Jurkat, Clone E6-1 (cell line): ENCODE measurements around the gene PACS2.
"Not testable (repeated sequence)": the region's sequence is repeated elsewhere in the genome, so short reads cannot be mapped to it uniquely, and the experiment has no call there.

Experiments
- DNase-seq: peaks from one replicate; pipeline ENCODE4 v3.0.0-alpha.2; 2011; ENCODE audit warnings: low read depth, low spot score
- H3K4me3 ChIP-seq: 2 replicates; pipeline ENCODE4 v1.5.1; 2011; ENCODE audit warnings: mild to moderate bottlenecking, low read length, control low read depth, moderate library complexity

The PACS2 gene

DNA sequence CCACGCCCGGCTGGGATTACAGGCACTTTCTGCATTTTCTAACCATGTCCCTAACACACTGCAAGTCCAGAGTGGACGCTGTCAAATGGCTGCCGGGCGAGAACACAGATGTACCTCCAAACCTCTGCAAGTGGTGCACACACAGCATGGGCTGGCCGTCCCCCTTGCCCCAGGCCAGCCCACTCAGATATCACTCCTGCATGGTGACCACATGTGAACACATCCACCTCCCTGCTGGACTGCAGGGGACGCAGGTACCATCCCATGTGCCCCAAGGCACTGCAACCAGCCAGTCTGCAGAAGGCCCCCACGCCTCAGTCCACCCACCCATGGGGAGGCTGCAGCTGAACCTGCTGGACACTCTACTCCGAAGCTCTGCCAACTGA is 27.8 kb upstream of the PACS2 start:
- no peak for DNase-seq
- H3K4me3 ChIP-seq, result no peak overlapping the region

DNA sequence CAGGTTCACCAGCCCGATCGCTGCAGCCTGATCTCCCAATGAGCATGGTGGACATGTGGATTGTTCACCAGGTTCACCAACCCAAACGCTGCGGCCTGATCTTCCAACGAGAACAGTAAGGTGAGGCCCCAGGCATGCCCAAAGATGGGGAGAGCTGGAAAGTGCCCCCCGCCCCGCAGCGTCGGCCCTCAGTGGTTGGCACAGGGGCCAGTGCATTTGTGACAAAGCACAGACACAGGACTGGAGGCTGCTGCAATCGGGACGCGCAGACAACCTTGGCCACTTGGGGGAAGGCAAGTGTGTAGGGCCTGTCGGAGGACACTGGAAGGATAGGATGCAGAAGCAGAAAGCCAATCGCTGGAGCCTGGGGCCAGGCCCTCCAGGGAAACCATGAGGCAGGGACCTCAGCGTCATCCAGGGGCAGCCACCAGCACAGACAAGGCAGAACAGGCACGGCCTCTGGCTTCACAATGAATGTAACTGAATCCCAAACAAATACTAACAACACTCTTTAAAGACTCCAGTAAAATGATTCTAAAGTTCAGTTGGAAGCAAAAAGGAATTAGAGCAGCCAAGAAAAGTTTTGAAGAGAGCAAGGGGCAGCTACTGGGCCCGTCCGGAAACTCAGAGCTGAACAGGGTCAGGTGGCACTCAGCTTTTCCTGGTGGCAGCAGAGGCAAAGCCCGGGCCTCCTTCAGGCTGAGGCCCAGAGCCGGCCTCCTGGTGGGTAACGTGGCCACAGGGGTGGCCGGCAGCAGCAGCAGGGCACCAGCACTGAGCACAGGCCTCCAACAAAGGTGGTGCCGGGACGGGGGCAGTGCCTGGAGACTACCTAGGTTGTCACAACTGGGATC is 27.1 kb upstream of the PACS2 start:
- DNase-seq, result no peak
- no peak overlapping the region for H3K4me3 ChIP-seq

DNA sequence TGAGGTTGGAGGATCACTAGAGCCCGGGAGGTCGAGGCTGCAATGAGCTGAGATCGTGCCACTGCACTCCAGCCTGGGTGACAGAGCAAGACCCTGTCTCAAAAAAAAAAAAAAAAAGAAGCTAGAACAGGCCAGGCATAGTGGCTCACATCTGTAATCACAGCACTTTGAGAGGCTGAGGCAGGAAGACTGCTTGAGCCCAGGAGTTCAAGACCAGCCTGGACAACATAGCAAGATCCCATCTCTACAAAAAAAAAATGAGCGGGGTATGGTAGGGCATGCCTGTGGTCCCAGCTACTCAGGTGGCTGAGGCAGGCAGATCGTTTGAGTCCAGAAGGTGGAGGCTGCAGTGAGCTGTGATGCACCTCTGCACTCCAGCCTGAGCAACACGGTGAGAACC is 25.6 kb upstream of the PACS2 start:
- not testable (repeated sequence) for DNase-seq, H3K4me3 ChIP-seq

GRCh38 chr14:105290621-105291346 is 23.8 kb upstream of the PACS2 start:
- no peak for DNase-seq
- H3K4me3 ChIP-seq, result no peak overlapping the region

GRCh38 chr14:105292826-105293711 is 21.5 kb upstream of the PACS2 start:
- DNase-seq, result no peak
- H3K4me3 ChIP-seq, result no peak overlapping the region

DNA sequence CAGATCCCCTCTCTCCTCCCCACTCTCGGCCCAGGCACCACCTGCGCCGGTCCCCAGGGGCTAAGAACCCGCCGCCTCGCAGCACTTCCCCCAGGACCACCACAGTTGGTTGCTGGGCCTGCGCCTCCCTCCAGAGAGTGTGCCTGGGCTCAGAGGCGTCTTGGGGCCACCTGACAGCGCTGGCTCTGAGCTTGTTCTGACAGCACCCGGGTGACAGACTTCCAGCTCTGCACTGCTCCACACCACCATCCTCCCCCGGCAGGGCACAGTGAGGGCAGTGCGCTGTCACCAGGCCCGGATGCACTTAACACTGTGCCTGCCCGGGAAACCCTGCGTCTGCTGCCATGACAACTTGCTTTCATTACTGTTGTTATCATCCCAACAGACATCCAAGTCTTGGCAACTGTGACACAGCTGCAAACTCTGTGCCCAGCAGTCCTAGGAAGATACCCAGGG is 20.4 kb upstream of the PACS2 start:
- no peak for DNase-seq
- no peak overlapping the region for H3K4me3 ChIP-seq

DNA sequence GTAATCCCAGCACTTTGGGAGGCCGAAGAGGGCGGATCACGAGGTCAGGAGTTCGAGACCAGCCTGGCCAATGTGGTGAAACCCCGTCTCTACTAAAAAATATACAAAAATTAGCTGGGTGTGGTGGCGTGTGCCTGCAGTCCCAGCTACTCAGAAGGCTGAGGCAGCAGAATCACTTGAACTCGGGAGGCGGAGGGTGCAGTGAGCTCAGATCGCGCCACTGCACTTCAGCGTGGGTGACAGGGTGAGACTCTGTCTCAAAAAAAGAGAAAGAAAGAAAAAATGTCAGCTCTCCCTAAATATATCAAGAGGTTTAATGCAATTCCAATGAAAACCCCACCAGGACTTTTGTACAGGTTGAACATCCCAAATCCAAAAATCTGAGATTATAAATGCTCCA is 17.2 kb upstream of the PACS2 start:
- DNase-seq, H3K4me3 ChIP-seq: not testable (repeated sequence)

DNA sequence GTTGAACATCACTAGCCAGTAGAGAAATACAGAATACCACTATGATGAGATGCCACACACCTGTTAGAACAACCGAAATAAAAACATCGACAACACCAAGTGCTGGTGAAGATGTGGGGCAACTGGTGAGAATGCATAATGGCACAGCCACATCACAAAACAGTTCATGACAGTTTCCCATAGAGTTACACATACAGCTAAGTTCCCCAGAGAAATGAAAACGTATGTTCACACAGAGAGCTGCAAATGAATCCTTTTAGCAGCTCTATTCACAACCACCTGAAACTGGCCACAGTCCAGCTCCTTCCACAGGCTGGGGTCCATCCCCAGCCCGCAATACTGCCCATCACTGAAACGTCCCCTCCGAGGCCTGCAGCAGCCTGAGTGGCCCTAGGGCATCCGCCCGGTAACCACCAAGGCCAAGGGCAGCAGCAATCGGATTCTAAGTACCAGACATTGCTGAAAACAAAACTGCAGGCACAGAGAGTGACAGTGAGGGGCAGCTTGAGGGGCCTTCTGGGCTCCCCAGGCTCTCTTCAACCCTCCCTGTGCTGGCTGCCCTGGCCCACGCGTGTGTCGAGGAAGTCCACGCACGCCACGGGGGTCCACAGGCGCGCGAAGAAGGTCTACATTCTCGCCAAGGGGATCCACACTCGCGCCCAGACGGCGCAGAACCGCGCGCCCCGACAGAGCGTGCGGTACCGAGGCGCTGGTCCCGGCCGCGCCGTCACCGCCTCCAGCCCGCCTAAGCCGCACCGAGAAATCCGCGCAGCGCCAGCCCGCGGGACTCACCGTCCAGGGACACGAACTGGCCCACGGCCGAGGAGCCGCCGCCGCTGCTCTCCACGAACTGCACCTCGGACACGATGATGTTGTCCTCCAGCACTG is 14.7 kb upstream of the PACS2 start:
- peak overlapping the region; percentile 72 for H3K4me3 ChIP-seq
- no peak for DNase-seq

GRCh38 chr14:105300542-105301102 is 13.9 kb upstream of the PACS2 start, which contains the start of gene BRF1:
TSS of gene BRF1 (minus strand) at chr14:105301001. CDS start at chr14:105300629, 372 bp downstream.
- peak; percentile 85 for DNase-seq
- H3K4me3 ChIP-seq, result peak within 1 kb of the TSS; percentile 72

- peak; percentile 88 for DNase-seq
- H3K4me3 ChIP-seq, result peak overlapping the region; percentile 72
These were observed 13.2 kb upstream of the PACS2 start for GRCh38 chr14:105301103-105301914.

DNA sequence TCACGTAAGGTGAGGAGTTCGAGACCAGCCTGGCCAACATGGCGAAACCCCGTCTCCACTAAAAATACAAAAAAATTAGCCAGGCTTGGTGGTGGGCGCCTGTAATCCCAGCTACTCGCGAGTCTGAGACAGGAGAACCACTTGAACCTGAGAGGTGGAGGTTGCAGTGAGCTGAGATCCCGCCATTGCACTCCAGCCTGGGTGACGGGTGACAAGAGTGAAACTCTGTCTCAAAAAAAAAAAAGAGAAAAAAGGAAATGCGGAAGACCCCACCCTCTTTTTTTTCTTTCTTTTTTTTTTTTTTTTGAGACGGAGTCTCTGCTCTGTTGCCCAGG is 12.7 kb upstream of the PACS2 start:
- not testable (repeated sequence) for DNase-seq
- H3K4me3 ChIP-seq, result peak overlapping the region; percentile 72

DNA sequence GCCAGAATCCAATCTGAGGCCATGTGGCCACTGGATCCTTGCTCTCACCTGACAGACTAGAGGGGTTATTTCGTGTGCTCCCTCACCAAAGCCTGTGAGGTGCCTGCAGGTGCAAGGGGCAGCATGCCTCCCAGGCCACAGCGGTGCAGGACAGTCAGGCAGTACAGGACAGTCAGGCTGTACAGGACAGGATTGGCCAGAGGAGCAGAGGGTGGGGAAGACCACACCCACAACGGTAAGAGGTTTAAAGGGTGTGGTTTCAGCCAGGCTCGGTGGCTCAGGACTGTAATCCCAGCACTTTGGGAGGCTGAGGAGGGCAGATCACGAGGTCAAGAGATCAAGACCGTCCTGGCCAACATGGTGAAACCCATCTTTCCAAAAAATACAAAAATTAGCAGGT is 10.6 kb upstream of the PACS2 start:
- H3K4me3 ChIP-seq, result no peak overlapping the region
- no peak for DNase-seq

DNA sequence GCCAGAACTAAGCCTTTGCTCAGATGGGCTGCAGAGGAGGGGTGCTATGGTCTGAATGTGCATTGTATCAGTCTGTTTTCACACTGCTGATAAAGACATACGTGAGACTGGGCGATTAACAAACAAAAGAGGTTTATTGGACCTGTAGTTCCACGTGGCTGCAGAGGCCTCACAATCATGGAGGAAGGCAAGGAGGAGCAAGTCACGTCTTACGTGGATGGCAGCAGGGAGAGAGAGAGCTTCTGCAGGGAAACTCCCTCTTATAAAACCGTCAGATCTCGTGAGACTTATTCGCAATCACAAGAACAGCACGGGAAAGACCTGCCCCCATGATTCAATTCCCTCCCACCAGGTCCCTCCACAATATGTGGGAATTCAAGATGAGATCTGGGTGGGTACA is 10.0 kb upstream of the PACS2 start:
- H3K4me3 ChIP-seq, result no peak overlapping the region
- DNase-seq, result no peak

DNA sequence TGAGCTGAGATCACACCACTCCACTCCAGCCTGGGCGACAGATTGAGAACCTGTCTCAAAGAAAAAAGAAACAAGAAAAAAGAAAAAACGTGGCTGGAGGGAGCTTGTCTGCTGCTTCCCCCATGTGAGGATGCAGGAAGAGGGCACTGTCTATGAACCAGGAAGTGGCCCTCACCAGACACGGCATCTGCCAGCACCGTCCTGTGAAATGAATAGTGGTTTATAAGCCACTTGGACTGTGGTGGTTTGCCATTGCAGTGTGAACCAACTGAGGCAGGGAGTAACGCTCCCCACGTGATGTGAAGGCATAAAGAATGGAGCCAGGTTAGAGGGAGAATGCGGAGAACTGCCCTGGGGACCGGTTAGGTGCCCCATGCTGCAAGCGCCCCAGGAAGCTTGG is 9.2 kb upstream of the PACS2 start:
- H3K4me3 ChIP-seq, result no peak overlapping the region
- DNase-seq, result peak; percentile 41

DNA sequence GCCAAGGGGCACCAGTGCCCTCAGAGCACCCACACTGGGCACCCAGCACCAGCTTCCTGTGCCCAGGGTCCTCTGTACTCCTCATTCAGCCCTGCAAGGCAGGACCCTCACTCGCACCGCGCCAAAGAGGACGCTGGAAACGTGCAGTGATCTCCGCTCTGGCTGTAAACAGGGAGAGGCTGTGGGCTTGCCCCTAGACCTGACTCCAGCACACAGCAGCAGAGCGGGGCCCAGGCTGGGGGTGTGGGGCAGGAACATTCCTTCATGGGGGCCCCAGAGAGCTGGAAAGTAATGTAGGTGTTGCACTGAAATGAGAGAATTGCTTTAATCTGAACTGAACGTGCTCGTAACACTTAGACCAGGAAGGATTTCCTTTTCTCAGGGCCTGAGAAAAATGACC is 8.8 kb upstream of the PACS2 start:
- DNase-seq, result no peak
- H3K4me3 ChIP-seq, result no peak overlapping the region

DNA sequence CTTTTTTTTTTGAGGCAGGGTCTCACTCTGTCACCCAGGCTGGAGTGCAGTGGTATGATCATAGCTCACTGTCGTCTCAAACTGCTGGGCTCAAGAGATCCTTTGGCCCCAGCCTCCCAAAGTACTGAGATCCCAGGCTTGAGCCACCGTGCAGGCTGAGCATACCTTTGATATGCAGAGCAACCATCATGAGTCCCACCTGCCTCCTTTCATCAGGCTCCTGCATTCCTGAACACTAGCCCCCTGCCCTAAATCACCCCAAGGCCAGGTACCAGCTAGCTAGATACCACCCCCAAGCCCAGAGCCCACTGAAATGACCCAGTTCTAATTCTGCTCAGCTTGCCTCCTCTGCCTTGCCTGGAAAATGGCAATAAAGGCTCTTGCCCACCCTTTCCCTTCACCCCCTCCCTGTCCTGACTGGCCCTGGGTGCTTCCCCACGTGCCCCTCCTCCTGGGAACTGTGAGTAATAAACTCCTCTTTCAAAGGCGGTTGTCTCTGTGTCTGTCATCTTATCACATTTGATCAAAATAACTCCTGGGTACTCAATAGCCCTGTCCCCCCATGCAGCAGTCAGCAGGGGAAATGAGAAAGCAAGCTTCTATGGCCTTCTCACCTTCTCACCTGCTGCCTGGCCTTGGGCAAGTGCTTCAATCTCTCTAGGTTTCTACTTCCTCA is 7.4 kb upstream of the PACS2 start:
- no peak for DNase-seq
- no peak overlapping the region for H3K4me3 ChIP-seq

DNA sequence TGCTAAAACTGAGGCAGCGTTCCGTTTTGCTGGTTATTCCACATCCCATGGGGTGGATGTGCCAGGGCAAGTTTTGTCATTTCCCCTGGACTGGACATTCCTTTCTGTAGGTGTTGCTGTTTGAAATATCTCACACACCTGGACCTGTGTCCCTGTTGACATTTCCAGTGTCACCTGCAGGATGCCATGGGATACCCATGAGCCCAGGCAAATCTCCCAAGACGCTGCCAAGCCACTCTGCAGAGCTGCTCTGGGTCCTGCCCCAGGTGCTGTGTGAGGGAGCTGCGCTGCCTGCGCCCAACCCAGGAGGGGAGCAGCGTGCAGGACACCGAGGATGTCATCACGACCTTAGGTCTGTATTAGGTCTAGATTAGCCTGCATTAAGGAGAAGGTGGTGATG is 5.2 kb upstream of the PACS2 start:
- no peak overlapping the region for H3K4me3 ChIP-seq

More for the DNA sequence above, 5.2 kb upstream of the PACS2 start:
- no peak for DNase-seq
